CD4-positive, alpha-beta T cell treated with Interleukin-15 for 4 hours (primary cell): ENCODE measurements around the gene AK4.

Experiments used
- DNase-seq: peaks from one replicate; pipeline ENCODE4 v3.0.0-alpha.2; 2020; ENCODE audit warnings: low spot score

The AK4 gene

GRCh38 chr1:65250826-65251225, 102.8 kb downstream of the AK4 start:
- no peak for DNase-seq

GRCh38 chr1:65253800-65254319, 105.9 kb downstream of the AK4 start:
- no peak for DNase-seq

- peak; percentile 78 for DNase-seq
Measured at GRCh38 chr1:65254320-65255034, 106.5 kb downstream of the AK4 start.

GRCh38 chr1:65255035-65255655, 107.1 kb downstream of the AK4 start:
- no peak for DNase-seq

- no peak for DNase-seq
Measured at GRCh38 chr1:65255656-65256050, 107.7 kb downstream of the AK4 start.

- DNase-seq, result no peak
Measured at GRCh38 chr1:65256860-65257708, 109.1 kb downstream of the AK4 start.

GRCh38 chr1:65258106-65258505, 110.1 kb downstream of the AK4 start:
- no peak for DNase-seq

- DNase-seq, result no peak
Measured at GRCh38 chr1:65259816-65260215, 111.8 kb downstream of the AK4 start.

- DNase-seq, result no peak
Measured at GRCh38 chr1:65260851-65261473, 113.0 kb downstream of the AK4 start.

GRCh38 chr1:65263286-65263685, 115.3 kb downstream of the AK4 start:
- no peak for DNase-seq

- DNase-seq, result no peak
Measured at GRCh38 chr1:65264197-65264929, 116.4 kb downstream of the AK4 start.

- DNase-seq, result no peak
Measured at GRCh38 chr1:65265296-65265650, 117.3 kb downstream of the AK4 start.

GRCh38 chr1:65265651-65266351, 117.8 kb downstream of the AK4 start:
- DNase-seq, result peak; percentile 23

- DNase-seq, result no peak
Measured at GRCh38 chr1:65266476-65266875, 118.5 kb downstream of the AK4 start.

- DNase-seq, result no peak
Measured at GRCh38 chr1:65267271-65267670, 119.3 kb downstream of the AK4 start.

- DNase-seq, result no peak
Measured at GRCh38 chr1:65267683-65268082, 119.7 kb downstream of the AK4 start.

GRCh38 chr1:65269612-65270011, 121.6 kb downstream of the AK4 start:
- no peak for DNase-seq

GRCh38 chr1:65276197-65276939, 128.4 kb downstream of the AK4 start:
- no peak for DNase-seq

- no peak for DNase-seq
Measured at GRCh38 chr1:65277605-65278347, 129.8 kb downstream of the AK4 start.
